K562 (cell line): ENCODE measurements around the gene FLAD1. TPM values are rescaled to one million over a fixed set of nuclear protein-coding genes. Genes with fewer than 3 reads are reported as not detected.

Experiments
- AFF4 ChIP-seq: sonication (generic); formaldehyde crosslinking; IDR thresholded peaks from 2 replicates; pipeline ENCODE4 v1.8.0; 2023; ENCODE audit warnings: mild to moderate bottlenecking, missing genetic modification reagents
- BRD4 ChIP-seq: fragments of 200-600 bp; sonication (generic); IDR thresholded peaks from 2 replicates; pipeline ENCODE4 v1.6.1; 2017; ENCODE audit warnings: inconsistent platforms
- CREBBP ChIP-seq: IDR thresholded peaks from one replicate; pipeline ENCODE4 v1.6.1; 2012; ENCODE audit warnings: low read depth, mild to moderate bottlenecking, control low read depth, inconsistent platforms, low read length
- CSDE1 ChIP-seq, 2 experiments: fragments of 450-650 bp; IDR thresholded peaks; 2 replicates each; pipeline ENCODE4 v1.6.1; 2016; ENCODE audit warnings: mild to moderate bottlenecking in 1 of 2
- GTF2E2 ChIP-seq: fragments of 200-800 bp; sonication (Bioruptor generic); IDR thresholded peaks from 2 replicates; pipeline ENCODE4 v1.6.1; 2016; ENCODE audit warnings: missing genetic modification characterization, missing compliant biosample characterization
- HBP1 ChIP-seq: fragments of 450-650 bp; formaldehyde crosslinking; IDR thresholded peaks from 2 replicates; pipeline ENCODE4 v1.4.0; 2022; ENCODE audit warnings: missing genetic modification characterization
- HCFC1 ChIP-seq: IDR thresholded peaks from 2 replicates; pipeline ENCODE4 v1.6.1; 2012; ENCODE audit warnings: low read depth, low read length, improper control_type of control experiment
- KDM4B ChIP-seq, 2 experiments: fragments of 450-650 bp in 1 of 2; sonication (generic) in 1 of 2; IDR thresholded peaks; 2 replicates each; pipeline ENCODE4 v1.6.1; 2016 to 2017; ENCODE audit warnings: borderline replicate concordance in 2 of 2, antibody characterized with exemption in 1 of 2, low read depth in 1 of 2, mild to moderate bottlenecking in 1 of 2
- KDM5B ChIP-seq: fragments of 200-600 bp; sonication (generic); IDR thresholded peaks from 2 replicates; pipeline ENCODE4 v1.6.1; 2012; ENCODE audit warnings: low read depth, mild to moderate bottlenecking, moderate library complexity, low read length, control low read depth, inconsistent platforms; ENCODE audit not compliant: insufficient replicate concordance
- MBD2 ChIP-seq: sonication (generic); IDR thresholded peaks from 2 replicates; pipeline ENCODE4 v1.6.1; 2016; ENCODE audit warnings: low read depth, borderline replicate concordance
- MCM2 ChIP-seq: fragments of 450-650 bp; IDR thresholded peaks from 2 replicates; pipeline ENCODE4 v1.6.1; 2017; ENCODE audit warnings: low read depth, mild to moderate bottlenecking
- PHF8 ChIP-seq: fragments of 200-600 bp; sonication (generic); IDR thresholded peaks from 2 replicates; pipeline ENCODE4 v1.6.1; 2012; ENCODE audit warnings: mixed run types, mild to moderate bottlenecking, inconsistent platforms, low read length, moderate library complexity, borderline replicate concordance
- STAT5A ChIP-seq: IDR thresholded peaks from 2 replicates; pipeline ENCODE4 v1.6.1; 2012; ENCODE audit warnings: low read length, inconsistent platforms, borderline replicate concordance
- YY1 ChIP-seq, 3 experiments: IDR thresholded peaks; 2 replicates each; pipeline ENCODE4 v1.6.1; 2011; ENCODE audit warnings: low read length in 2 of 3, mild to moderate bottlenecking in 2 of 3, moderate library complexity in 2 of 3, borderline replicate concordance in 1 of 3, control low read depth in 1 of 3, low read depth in 1 of 3; ENCODE audit not compliant: insufficient read depth in 3 of 3, insufficient replicate concordance in 2 of 3, control insufficient read depth in 1 of 3, insufficient read length in 1 of 3; ENCODE audit errors: extremely low read depth in 1 of 3
- ZC3H8 ChIP-seq: fragments of 450-650 bp; IDR thresholded peaks from 2 replicates; pipeline ENCODE4 v1.6.1; 2017
- ZFP30 ChIP-seq: fragments of 250-450 bp; sonication (Bioruptor Pico); IDR thresholded peaks from 2 replicates; pipeline ENCODE4 v1.8.0; 2022; ENCODE audit warnings: moderate library complexity, mild to moderate bottlenecking, inconsistent platforms, borderline replicate concordance
- ZNF445 ChIP-seq: fragments of 250-450 bp; sonication (Bioruptor Pico); IDR thresholded peaks from 2 replicates; pipeline ENCODE4 v1.4.0; 2020; ENCODE audit warnings: low read depth, mild to moderate bottlenecking, moderate library complexity
- ZNF639 ChIP-seq, 2 experiments: fragments of 200-800 bp in 1 of 2; sonication (Bioruptor generic) in 1 of 2; sonication (generic) in 1 of 2; formaldehyde crosslinking in 1 of 2; IDR thresholded peaks in 1 of 2; conservative IDR thresholded peaks in 1 of 2; 2 replicates each; pipeline versions ENCODE4 v1.5.0 to v1.6.1; 2016 to 2020; ENCODE audit warnings: missing compliant biosample characterization in 1 of 2, missing genetic modification characterization in 1 of 2, missing genetic modification reagents in 1 of 2
- ZNF707 ChIP-seq: fragments of 250-450 bp; sonication (Bioruptor Pico); conservative IDR thresholded peaks from 2 replicates; pipeline ENCODE4 v1.8.0; 2022; ENCODE audit warnings: inconsistent platforms, mild to moderate bottlenecking, moderate library complexity
- polyA plus RNA-seq, 8 experiments: library from polyadenylated mRNA; depleted of rRNA in 4 of 8; stranded (reverse) in 5 of 8; unstranded in 3 of 8; fragments of >200 nt; fragmentation: Nextera tagmentation in 2 of 8; fragmentation: Illumina TruSeq in 1 of 8; extraction: Ambion mirVana in 2 of 8; extraction: Trizol in 1 of 8; gene quantifications; 2 replicates each; pipeline versions ENCODE4 v1.2.1 to v1.2.3, GENCODE V29; 2011 to 2014; ENCODE audit warnings: inconsistent platforms in 1 of 8, missing spikeins in 1 of 8
- total RNA-seq, 7 experiments: library from RNA; depleted of rRNA in 6 of 7; stranded (reverse); fragments of >200 nt in 6 of 7; fragmentation: Illumina TruSeq in 2 of 7; extraction: Trizol in 2 of 7; gene quantifications; 2 replicates each; pipeline versions ENCODE4 v1.2.1 to v1.2.3, GENCODE V29; 2011 to 2021; ENCODE audit warnings: low replicate concordance in 1 of 7

Gene FLAD1
- total and polyA plus RNA-seq, 9 of the 15 experiments (the other 6 are each of a cell fraction or from before 2014, with no cell fraction given), result 24.9 to 85.8 (median 67.0) TPM

GRCh38 chr1:154937085-154937987 lies 45.8 kb upstream of the FLAD1 start (continued):
- no peak for TF ChIP-seq ZNF707 (CRISPR knock-in tag)
- peak; percentile 39 for TF ChIP-seq KDM5B
- TF ChIP-seq PHF8, result peak; percentile 59; the same call in 1 of the 2 replicates
- no peak for TF ChIP-seq BRD4
- TF ChIP-seq ZC3H8, result no peak
- no peak for TF ChIP-seq CREBBP
- no peak for TF ChIP-seq ZNF445 (CRISPR knock-in tag)
- TF ChIP-seq HCFC1, result no peak; the same call in 1 of the 2 replicates
- TF ChIP-seq MBD2, result peak; percentile 95
- no peak for TF ChIP-seq MCM2
- TF ChIP-seq AFF4, result no peak
- no peak for TF ChIP-seq ZFP30 (CRISPR knock-in tag)
- TF ChIP-seq ZNF639 (CRISPR knock-in tag; conservative IDR thresholded peaks at IDR 0.05 in 1 of 2, IDR thresholded peaks at IDR 0.05 in 1 of 2), result 0 out of 4 replicates have a peak, but pooled peaks of 1 of the 2 experiments have one; percentile 1
- 0 out of 2 replicates have a peak, but pooled peaks have one; percentile 14 for TF ChIP-seq GTF2E2 (tag)
- TF ChIP-seq HBP1, result no peak
- TF ChIP-seq KDM4B (IDR thresholded peaks at IDR 0.05; ENCODE audit: borderline replicate concordance in 2 of 2, low read depth in 1 of 2), result peak in 1 of 2 experiments; percentile 59; a peak in 1 of 4 replicates
- TF ChIP-seq CSDE1 (IDR thresholded peaks at IDR 0.05), result peak in 1 of 2 experiments; percentile 56; a peak in 2 of 4 replicates
- TF ChIP-seq STAT5A, result no peak
- TF ChIP-seq YY1 (IDR thresholded peaks at IDR 0.05; ENCODE audit: borderline replicate concordance in 1 of 3, control insufficient read depth in 1 of 3, extremely low read depth in 1 of 3, insufficient read depth in 3 of 3, insufficient read length in 1 of 3, insufficient replicate concordance in 2 of 3, low read depth in 1 of 3, low read length in 2 of 3), result no peak
